GM21526 (cell line): ENCODE data around the gene MEX3D.
"Not testable (repeated sequence)": the region's sequence is repeated elsewhere in the genome, so short reads cannot be mapped to it uniquely, and the experiment has no call there.

Source experiments
- ATAC-seq: cut with Tn5 transposase; IDR thresholded peaks from one replicate; pipeline ENCODE4 v1.9.1; 2021; ENCODE audit warnings: moderate library complexity; ENCODE audit not compliant: unreplicated experiment, low FRiP score

The MEX3D gene

GRCh38 chr19:1523412-1524286 is 44.5 kb downstream of the MEX3D start, which contains the start of gene PLK5:
PLK5 (plus strand) TSS chr19:1524077; CDS start chr19:1526997, 2,920 bp downstream.
- no peak for ATAC-seq

- no peak for ATAC-seq
Measured at GRCh38 chr19:1522838-1523237, 45.3 kb downstream of the MEX3D start.

- ATAC-seq: no peak
Measured at GRCh38 chr19:1522061-1522460, 46.1 kb downstream of the MEX3D start.

DNA sequence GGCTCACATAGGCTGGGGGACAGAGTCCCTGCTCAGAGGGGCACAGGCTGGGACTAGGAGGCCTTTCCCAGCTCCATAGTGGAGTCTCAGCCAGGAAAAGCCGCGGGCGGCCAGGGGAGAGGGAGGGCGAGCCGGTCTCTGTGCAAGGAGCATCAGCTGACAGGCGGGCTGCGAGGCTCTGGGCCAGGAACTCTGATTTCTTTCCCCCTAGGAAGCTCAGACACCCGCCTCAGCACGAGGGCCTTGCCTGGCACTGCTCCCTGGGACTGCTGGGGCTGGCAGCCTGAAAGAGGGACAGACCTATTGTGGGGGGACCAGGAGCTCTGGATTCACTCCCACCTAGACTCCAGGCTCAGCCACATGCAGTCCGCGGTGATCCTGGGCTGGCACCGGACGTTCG is 46.5 kb downstream of the MEX3D start:
- ATAC-seq: no peak

GRCh38 chr19:1520203-1520780 is 47.8 kb downstream of the MEX3D start:
- ATAC-seq: no peak

DNA sequence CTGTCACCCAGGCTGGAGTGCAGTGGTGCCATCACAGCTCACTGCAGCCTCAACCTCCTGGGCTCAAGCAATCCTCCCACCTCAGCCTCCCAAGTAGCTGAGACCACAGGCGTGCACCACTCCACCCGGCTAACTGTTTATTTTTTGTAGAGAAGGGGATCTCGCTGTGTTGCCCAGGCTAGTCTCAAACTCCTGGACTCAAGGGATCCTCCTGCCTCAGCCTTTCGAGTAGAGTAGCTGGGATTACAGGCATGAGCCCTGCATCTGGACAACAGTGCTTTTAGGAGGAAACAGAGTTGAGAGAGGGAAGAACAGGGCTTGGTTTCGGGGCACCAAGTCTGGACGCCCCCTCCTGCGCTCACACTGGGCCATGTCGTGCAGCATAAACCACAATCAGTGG is 48.3 kb downstream of the MEX3D start:
- not testable (repeated sequence) for ATAC-seq

- ATAC-seq: no peak
Measured at GRCh38 chr19:1518471-1518870, 49.7 kb downstream of the MEX3D start.

GRCh38 chr19:1516395-1516753 is 51.8 kb downstream of the MEX3D start:
- no peak for ATAC-seq

GRCh38 chr19:1514986-1515721 is 53.0 kb downstream of the MEX3D start:
- no peak for ATAC-seq

DNA sequence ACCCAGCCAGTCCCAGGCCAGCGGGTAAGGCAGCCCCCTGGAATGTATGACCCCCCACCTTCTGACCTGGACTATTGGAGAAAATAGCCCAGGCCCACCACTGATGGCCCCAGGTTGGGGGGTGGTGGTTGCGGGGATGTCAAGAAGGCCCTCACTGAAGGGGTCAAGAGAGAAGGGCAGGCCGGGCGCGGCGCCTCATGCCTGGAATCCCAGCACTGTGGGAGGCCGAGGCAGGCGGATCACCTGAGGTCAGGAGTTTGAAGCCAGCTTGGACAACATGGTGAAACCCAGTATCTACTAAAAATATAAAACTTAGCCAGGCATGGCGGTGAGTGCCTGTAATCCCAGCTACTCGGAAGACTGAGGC is 53.8 kb downstream of the MEX3D start:
- no peak for ATAC-seq

- no peak for ATAC-seq
Measured at GRCh38 chr19:1513499-1514294, 54.4 kb downstream of the MEX3D start.

GRCh38 chr19:1512671-1513498 is 55.2 kb downstream of the MEX3D start, which contains the start of gene ADAMTSL5:
ADAMTSL5 (minus strand) TSS chr19:1513019; CDS start chr19:1510943, 2,076 bp downstream.
- ATAC-seq: no peak

DNA sequence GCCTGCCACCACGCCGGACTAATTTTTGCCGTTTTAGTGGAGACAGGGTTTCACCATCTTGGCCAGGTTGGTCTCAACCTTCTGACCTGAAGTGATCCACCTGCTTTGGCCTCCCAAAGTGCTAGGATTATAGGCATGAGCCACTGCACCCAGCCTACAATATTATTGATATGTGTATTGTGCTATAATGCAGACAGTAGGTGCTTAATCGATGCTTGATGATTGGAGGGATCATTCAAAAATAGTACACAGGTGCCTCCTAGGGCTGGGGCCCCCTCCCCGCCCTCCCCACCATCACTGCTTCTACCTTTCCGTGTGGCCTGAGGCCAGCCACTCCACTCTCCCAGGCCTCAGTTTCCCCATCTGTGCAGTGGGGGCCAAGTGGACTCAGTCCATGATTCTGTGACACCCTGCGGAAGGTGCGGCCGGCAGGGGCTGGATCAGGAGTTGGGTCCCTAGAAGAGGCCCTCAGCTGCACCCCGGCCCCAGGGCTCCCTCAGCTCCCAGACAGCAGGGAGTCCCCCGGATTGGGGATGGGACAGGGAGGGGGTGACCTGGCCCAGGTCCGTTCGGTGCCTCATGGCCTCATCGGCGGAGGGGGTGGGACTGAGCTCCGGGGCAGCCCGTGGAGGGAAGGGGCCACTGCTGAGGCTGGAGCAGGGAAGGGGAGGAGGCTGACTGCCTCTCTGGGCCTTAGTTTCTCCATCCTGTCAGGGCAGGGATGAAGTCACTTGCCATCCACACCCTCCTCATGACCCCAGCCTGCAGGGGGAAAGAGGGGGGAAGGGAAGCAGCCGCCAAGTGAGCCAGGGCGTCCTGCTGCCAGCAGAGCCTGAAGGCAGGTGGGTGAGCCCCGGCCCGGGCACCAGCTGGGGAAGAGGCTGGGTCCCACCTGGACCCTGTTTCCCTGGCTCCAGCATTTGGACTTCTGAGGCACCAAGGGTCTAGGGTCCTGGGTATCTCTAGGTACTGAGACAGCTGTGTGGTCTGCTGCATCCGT is 56.5 kb downstream of the MEX3D start:
- no peak for ATAC-seq

DNA sequence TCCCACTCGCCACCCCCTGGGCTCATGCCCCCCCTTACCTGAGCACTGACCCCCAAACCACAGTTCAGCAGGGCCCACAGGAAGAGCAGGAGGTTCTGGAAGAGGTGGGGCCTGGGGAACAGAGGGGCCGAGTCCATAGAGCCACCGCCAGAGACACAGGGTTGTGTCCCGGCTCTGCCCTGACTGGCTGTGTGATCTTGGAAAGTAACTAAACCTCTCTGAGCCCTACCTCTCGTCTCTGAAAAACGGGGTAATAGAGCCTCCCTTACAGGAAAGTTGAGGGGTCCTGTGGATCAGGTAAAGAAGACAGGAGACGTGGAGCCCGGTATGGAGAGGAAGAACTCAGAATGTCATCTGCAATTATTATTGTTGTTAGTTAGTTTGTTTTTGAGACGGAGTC is 57.3 kb downstream of the MEX3D start:
- no peak for ATAC-seq

DNA sequence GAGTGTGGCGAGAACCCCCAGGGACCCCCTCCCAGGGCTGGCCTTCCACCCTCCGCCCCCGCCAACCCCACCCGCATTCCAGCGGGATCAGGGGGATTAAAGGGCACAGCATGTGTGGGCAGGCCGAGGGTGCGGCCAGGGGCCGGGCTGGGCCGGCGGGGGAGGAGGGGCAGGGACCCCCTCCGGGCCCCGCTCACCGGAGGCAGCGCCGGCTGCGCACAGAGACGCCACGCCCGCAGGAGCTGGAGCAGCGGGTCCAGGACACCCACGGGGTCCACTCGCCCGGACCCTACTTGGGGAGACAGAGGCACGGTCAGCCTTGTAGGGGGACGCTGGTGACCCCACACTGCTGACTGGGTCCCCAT is 57.7 kb downstream of the MEX3D start:
- no peak for ATAC-seq

- no peak for ATAC-seq
Measured at GRCh38 chr19:1509602-1510441, 58.3 kb downstream of the MEX3D start.

- no peak for ATAC-seq
Measured at GRCh38 chr19:1508507-1508856, 59.6 kb downstream of the MEX3D start.
